Loucy (cell line): ENCODE data around the gene CPEB1.

Experiments
- CTCF ChIP-seq: fragments of 200-600 bp; sonication (generic); conservative IDR thresholded peaks from 2 replicates; pipeline ENCODE4 v1.5.1; 2014; ENCODE audit warnings: mild to moderate bottlenecking, antibody characterized with exemption, low read length
- EZH2phosphoT487 ChIP-seq: fragments of 200-600 bp; IDR thresholded peaks from 2 replicates; pipeline ENCODE4 v1.6.1; 2018; ENCODE audit warnings: antibody characterized with exemption, mild to moderate bottlenecking, moderate library complexity, borderline replicate concordance

- TF ChIP-seq CTCF (no peak), EZH2phosphoT487 (no peak)
Measured at GRCh38 chr15:82595203-82595602, 52.0 kb downstream of the CPEB1 start.
